Stimulated activated CD4-positive, alpha-beta T cell treated with anti-CD3 and anti-CD28 coated beads, TNF-alpha, amount 100 ng/mL, for 24 hours (primary cell): Measurements from ENCODE around the gene COL19A1.

ENCODE experiments used
- DNase-seq, 3 experiments: peaks; one replicate each; pipeline ENCODE4 v3.0.0-alpha.2; 2020; ENCODE audit warnings: low read depth in 3 of 3

Gene COL19A1

DNA sequence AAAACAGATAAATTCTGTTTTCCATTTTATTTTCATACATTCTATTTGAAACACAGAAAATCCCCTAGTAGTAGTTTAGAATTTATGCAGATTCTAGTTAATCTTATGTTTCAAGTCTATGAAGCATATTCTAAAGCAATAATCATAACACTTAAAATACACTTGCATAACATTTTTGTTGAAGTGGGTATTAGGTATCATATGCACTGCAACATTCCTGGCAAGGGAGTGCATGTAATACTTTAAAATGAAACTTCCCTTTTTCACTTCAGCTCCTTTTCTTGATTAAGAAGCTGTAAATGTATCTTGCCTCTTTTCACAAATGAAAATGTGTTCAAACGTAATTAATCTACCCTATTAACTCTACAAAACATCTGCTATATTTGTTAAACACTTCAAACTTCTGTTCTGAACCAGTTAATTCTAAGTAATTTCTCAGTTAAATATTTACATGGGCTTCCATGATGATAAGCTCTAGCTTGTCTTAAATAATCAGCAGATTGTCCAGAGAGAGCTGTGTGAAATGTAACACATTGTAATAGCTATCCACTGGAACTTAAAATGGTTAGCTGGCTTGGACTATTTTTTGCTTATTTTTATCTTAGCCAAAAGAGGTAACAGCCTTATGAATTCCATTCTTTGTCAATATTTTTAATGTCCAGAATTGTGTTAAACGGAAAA is 192.8 kb downstream of the COL19A1 start:
- DNase-seq, result no peak

DNA sequence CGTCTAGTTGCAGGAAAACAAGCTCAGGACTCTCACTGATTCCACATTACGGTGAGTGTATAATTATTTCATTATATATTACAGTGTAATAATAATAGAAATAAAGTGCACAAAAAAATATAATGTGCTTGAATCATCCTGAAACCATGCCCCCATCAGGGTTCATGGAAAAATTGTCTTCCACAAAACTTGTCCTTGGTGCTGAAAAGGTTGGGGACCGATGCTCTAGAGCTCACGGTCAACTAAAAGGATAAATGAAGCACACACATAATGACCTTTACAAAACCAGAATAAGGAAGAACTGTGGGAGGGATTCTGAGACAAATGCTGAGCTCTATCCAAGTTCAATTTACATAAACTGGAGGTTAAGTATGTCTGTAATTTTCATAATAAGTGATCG is 194.3 kb downstream of the COL19A1 start:
- DNase-seq, result no peak

DNA sequence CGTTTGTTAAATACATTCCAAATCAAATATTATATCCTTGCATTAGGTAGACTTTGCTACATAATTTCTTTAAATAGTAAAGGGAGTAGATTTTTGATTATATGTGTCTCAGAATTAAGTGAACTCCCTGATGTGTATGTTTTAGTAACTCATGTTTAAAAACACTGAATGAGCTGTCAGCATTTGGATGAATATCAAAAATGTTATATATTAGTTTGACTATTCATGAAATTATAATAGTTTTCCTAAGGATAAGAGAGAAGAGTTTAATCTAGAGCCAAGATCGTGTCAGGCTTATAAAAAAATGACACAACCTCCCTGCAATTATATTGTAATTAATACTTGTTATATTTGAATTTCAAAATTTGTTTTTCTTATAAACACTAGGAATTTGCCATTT is 195.2 kb downstream of the COL19A1 start:
- DNase-seq, result no peak

DNA sequence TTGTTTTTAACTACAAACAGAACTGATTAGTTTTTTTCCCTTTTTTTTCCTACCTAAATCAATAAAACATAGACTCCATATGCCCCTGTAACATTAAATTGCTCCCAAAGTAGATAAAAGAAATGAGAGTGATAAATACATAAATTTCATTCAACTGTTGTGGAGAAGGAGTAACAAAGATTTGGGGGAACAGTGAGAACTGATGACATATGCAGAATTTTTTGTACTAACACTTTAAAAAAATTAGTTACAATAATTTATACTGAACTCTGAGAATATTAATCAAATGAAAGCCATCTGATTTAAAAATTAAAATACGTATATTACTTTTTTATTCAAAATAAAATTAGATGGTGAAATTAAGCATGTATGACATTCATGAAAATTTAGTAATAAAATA is 195.7 kb downstream of the COL19A1 start:
- DNase-seq, result no peak

DNA sequence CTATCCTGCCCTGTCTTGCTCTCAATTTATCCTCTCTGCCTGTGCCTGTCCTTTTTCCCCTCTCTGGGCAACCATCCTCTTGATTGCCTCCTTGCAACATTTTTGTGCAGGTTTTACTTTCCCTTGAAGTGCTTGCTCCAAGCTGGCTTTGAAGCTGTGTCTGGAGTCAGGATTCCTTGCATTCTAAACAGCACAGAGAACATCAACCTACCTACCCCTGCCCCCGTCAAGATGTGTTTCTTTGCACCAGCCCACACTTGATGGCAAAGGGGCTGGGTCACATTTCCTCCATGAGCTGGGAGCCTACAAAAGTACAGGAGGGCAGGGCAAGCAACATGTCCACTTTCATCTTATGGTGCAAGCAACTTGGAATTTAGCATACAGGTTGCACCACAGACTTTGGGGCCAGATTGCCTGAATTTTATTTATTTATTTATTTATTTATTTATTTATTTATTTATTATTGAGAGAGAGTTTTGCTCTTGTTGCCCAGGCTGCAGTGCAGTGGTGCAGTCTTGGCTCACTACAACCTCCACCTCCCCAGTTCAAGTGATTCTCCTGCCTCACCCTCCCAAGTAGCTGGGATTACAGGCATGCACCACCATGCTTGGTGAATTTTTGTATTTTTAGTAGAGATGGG is 206.3 kb downstream of the COL19A1 start:
- DNase-seq, result no peak

DNA sequence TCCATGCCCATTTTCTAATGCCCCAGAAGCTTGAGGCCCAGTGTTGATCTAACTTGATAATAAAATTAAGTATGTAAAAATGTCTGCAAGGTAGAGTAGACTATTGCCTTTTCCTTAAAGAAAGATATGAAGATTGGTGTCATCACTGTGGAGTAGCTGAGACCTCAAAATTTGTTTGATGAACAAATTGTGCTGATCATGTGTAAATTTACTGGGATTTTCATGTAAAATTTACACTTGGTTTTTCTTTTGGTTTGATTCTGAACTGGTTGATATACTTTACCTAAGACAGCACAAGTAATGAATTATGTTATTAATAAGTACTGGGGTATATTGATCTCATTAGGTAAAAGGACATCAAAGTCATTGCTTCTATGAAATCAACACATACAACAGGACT is 207.3 kb downstream of the COL19A1 start:
- no peak for DNase-seq

DNA sequence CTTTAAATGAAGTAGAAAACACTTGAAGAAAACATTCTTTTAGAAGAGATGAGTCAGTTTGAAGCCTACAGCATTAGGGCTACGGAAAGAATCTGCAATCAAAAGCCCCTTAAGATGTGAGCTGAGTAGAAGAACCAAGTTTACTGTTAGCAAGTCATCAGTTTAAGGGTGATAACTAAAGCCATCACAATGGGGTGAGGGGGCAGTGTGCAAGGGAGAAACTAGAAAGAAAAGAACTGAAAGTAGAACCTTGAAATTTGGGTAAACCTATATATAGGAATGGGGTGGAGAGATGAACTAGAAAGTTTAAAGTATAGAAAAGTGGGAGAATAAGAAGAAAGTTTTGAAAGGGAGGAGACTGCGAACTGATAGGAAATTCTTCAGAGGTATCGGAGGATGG is 212.9 kb downstream of the COL19A1 start:
- no peak for DNase-seq

DNA sequence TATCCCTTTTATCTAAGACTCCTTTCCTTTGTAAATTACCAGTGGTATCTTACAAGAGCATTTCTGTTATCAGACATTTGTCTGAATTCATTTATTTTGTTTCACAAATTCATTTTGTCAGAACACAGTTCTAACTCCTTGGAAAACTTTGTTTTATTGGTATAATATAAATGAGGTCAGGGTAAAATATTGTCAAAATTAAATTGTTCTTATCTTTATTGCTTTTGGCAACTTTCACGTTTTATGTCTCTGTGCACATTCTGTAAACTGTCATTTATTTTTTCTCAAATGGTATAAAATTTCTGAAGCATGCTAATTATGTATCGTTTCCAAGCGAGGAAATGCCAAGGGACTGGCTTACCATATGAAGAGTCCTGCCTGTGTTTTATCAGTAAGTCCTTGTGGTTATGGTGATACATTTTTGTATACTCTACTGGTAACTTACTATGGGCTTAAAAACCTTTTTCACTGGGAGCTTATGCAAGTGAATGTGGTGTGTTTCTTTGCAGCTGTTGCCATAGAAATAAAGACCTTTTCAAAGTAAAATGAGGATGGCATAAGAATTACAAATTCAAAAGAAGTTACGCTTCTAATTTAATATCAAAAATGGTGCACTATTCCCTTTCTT is 214.2 kb downstream of the COL19A1 start:
- no peak for DNase-seq

DNA sequence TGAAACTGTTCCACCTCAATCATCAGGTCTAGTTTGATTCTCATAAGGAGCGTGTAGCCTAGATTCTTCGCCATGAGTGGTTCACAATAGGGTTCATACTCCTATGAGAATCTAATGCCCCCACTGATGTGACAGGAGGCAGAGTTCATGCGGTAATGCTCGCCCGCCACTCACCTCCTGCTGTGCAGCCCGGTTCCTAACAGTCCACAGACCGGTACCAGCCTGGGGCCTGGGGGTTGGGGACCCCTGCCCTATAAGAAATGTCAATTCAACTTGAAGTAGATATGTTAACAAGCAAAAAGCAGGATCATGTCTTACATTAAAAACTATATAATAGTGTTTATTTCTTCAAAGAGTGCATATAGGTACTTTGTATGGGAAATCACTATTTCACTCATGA is 216.5 kb downstream of the COL19A1 start:
- DNase-seq, result no peak

DNA sequence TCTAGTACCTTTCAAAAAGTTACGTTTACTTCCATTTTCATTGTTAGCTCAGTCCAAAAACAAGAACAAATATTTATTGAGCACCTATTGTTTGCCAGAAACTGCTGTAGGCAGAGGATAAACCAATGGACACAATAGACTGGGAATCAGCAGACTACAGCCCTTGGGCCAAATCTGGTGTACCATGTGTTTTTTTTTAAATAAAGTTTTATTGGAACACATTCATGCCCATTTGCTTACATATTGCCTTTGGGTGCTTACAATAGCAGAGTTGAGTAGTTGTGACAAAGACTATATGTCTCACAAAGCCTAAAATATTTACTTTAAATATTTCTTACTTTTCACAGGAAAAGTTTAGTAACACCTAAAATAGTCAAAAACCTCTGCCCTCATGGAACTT is 220.4 kb downstream of the COL19A1 start:
- DNase-seq, result no peak

DNA sequence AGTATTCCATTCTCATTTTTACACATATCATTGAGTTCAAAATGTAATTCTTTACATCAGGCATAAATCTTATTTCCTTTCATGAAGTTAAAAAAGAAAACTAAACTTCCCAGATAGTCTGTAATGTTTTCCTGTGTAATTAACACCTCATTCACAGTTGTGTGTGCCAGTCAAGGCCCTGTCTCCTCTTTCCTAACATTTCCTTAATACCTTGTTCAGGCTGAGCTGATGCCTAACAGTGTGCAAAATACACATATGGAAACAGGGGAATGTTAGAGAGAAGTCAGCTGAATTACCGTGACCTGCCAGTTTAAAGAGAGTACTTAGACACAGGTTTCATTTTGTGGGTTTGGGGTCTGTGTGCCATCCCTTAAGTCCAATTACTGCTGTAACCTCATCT is 227.8 kb downstream of the COL19A1 start:
- DNase-seq, result no peak

DNA sequence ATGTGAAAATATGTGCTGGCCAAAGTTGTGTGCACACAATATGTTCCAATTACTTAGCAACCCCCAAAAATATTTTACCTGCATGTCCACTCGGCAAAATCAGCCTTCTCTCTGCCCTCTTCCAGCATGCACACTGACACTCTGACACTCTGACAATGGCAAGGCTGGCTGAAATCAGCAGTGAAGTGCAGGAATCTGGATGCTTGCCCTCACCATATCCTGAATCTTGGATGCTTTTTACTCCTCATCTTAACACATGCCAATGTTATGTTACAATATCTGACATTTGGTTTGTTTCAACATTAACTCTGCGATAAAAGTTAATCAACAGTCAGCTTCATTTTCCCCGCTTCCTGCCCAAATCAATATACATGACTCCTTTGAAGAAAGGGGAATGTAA is 233.4 kb downstream of the COL19A1 start:
- DNase-seq, result no peak

DNA sequence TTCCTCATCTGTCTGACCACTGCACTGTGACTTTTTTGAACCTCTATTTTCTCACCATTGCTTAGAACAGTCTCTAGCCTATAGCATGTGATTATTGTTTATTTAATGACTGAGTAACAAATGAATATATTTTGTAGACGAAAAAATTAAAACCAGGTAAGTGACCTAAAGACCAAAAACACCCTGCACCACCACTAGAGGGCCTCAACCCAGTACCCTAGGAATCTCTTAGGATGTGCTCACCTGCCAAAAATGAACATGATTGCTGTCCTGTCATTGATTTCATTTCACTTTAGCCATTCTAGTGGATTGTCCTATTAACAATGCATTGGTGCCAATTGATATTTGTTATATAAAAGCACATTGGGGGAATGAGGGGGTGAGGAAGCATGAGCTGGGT is 237.4 kb downstream of the COL19A1 start:
- no peak for DNase-seq

DNA sequence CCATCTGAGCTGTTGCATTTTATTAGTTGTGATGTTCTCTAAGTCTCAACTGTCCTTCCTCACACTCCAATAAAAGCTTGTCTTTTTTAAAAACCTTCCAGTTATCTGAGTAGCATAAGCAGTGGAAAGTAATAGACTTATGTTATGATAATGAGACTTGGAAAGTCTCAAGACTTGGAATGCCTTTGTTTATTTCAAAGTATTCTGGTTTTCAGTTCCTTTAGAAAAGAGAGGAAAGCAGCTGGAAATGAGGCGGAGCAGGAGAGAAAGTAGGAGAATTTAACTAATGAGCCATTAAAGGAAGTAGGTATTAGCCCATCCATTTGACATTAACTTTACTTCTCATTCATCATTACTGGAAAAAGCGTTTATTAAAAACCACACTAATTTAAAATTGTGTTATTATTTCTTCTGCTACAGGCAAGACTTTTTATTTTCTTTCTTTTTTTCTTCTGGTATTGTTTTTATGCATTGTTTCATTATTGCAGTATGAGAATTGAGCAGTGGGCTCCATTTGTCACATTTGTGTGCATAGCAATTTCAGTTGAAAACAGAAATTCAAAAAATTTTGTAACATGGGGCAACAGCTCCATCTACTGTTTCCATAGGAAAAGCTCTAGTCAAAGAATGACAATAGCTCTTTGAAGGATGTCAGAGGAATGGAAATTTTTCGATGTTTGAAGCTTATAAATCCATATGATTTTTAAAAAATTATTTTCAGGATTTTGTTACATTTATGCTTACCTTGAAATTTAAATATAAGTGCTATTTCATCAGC is 241.7 kb downstream of the COL19A1 start:
- DNase-seq, result no peak

DNA sequence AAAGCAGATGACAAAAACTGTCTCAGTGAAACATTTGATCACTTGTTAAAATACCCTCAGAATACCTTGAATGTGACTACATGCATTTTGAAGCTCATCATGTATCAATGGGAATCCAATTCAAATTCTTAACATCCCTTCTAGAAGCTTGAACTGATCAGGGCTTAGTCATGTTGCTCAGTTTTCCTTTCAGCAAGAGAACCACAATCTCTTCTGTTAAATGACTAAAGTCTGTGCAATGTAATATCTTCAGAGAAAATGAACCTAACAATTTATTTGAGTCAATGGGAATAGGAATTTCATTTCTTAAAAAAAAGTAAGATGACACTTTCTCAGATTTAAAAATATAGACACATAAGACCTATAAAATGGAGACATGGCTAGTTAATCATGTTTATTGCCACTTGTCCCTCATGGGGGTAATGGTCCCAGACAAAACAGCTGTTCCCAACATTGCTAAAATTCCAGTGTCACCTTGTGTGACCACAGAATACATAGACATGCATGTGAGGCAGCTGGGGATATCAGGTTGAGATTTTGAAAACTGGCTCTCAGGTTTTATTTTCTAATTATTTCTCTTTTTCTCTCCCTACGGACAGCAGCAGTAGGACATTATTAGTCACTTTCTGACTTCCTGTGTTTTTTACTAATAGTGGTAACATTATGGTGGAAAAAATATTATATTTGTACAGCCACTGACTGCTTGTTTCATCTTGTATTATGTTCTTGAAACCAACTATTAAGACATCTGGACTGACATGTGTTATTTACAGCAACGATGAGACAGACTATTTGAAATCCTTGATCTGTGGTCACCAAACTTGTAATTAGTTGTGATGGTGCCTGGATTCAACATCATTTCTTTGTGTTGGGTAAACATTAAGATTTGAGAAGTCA is 244.0 kb downstream of the COL19A1 start:
- no peak for DNase-seq

DNA sequence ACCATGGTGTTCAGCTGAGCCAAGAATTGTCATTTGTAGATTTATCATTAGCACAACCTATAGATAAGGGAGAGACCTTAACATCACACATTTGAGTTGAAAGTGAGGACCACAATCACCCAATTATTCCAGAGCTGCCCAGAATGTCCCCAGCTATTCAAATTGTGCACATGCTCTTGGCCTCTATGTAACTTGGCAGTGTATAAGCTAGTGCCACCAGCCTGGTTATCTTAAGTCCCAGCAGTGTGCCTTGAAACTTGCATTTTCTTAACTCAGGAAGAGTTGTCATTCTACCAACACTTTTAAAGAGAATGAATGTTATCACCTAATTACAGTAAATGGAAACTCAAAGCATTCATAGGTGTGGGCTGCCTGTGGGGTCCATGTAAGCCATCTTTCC is 245.4 kb downstream of the COL19A1 start:
- DNase-seq, result no peak

DNA sequence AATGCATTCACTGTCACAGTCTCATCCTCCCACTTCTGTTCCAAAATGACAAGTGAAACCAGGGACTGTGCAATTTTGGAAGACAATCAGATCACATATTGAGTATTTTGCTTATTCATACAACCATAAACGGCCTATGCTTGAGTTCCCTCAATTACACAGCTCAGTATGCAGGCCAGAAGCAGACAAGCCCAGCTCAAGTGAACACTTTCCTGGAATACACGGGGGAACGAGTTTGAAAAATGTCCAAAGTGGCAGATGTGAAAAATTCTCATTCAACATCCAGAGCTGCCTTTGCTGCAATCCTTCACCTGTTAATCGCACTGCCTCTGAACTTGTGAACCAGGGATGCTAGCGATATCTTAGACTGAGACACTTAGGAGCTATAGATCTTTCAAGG is 246.4 kb downstream of the COL19A1 start:
- no peak for DNase-seq

DNA sequence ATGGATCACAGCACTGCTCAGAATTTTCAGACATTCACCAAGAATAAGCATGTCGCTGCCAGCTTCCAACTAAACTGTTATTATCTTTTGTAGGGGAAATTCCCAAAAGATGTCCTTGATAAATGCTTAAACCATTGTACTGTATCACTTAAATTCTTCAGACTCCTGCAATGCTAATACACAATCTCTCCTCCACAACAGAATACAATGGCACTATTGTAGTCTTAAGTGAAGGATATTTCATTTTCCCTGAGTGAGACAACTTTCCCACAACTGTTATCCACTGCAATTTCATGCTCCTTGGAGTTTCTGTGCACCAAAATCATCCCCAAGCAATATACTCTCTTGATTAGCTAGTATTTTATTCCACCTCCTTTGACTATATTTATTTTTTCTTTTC is 246.8 kb downstream of the COL19A1 start:
- DNase-seq, result no peak

DNA sequence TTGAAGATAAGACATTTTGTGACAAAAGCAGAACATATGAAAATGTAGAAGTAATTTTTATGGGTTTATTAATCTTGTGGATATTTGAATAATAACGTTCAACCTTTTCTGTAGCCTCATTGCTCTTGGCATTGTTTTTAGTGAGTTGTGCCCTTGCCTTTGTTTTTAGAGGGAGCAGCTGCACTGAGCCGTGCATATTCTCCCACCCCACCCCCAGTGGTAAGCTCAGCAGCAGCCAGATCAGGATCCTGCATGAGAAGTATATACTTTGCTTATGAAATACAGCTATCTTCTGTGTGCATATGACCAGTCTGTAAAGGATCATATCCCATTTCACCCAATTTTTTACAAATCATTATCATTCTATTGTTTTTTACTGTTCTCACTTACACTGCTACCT is 252.3 kb downstream of the COL19A1 start:
- no peak for DNase-seq

DNA sequence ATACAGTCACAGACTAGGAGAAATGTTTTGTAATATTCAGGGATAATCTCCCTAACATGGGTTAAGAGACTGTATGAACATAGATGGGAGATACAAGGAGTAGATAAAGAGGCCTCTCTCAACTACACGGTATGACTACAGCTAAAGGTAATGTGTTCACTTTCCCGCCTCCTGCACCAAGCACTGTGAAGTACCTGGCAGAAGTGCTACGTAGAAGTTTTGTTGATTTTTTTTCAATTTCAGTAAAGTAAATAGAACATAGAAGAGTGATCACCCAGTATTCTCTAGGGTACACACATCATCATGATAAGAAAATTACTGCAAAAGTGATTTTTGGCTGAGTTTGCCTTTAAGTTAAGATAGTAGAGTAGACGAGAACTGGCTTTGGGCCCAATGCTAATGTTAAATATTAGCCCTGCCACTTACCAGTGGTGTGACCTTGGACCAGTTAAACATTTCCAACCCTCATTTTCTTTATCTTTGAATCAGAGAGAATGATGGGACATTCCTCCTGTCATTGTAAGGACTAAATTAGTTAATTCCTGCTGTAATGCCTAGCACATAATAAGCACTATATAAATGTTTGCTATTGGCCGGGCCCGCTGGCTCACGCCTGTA is 253.0 kb downstream of the COL19A1 start:
- no peak for DNase-seq

DNA sequence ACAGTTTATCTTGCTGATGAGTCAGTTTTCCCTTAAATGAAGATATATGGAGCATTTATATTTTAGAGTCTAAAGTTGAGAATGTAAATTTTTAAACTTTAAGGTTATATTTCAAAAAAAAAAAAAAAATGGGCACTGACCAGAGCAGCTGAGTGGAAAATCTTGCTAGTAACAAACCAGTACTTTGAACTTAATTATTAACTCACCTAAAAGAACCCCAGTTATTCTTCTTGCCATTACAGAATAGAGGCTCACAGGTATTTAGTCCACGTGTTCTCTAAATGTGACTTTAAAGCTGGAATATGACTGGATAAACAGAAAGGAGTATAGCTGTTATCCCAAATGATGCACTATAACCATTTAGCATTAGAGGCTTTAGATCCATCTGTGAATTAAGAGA is 258.1 kb downstream of the COL19A1 start:
- no peak for DNase-seq
